H9 (cell line): ENCODE measurements around the gene C10orf71. TPM values are rescaled to one million over a fixed set of nuclear protein-coding genes. Genes with fewer than 3 reads are reported as not detected.

Experiments used
- DNase-seq: peaks from one replicate; pipeline ENCODE4 v3.0.0-alpha.2; 2017
- H2AFZ ChIP-seq: one replicate; pipeline ENCODE4 v1.6.1; 2013; ENCODE audit warnings: mild to moderate bottlenecking, low read length, control low read depth, moderate library complexity
- H2AK5ac ChIP-seq: 2 replicates; pipeline ENCODE4 v1.6.1; 2013; ENCODE audit warnings: low read length, control low read depth, mixed read lengths; ENCODE audit not compliant: insufficient read length
- H2BK120ac ChIP-seq: one replicate; pipeline ENCODE4 v1.6.1; 2013; ENCODE audit warnings: low read depth, mild to moderate bottlenecking, low read length, control low read depth, inconsistent platforms; ENCODE audit not compliant: poor library complexity, severe bottlenecking
- H2BK12ac ChIP-seq: 2 replicates; pipeline ENCODE4 v1.6.1; 2013; ENCODE audit warnings: low read length, control low read depth, mixed read lengths, low read depth; ENCODE audit not compliant: insufficient read length
- H2BK15ac ChIP-seq: 2 replicates; pipeline ENCODE4 v1.6.1; 2013; ENCODE audit warnings: low read depth, low read length, control low read depth
- H2BK20ac ChIP-seq: one replicate; pipeline ENCODE4 v1.6.1; 2013; ENCODE audit warnings: low read depth, mild to moderate bottlenecking, low read length, control low read depth, inconsistent platforms; ENCODE audit not compliant: poor library complexity, severe bottlenecking
- H2BK5ac ChIP-seq: 2 replicates; pipeline ENCODE4 v1.6.1; 2013; ENCODE audit warnings: low read length, control low read depth, mixed read lengths; ENCODE audit not compliant: insufficient read length
- H3K14ac ChIP-seq: 2 replicates; pipeline ENCODE4 v1.6.1; 2013; ENCODE audit warnings: low read length, control low read depth; ENCODE audit not compliant: insufficient read depth
- H3K18ac ChIP-seq: 2 replicates; pipeline ENCODE4 v1.6.1; 2013; ENCODE audit warnings: low read depth, mild to moderate bottlenecking, mixed read lengths, low read length, control low read depth; ENCODE audit not compliant: insufficient read length
- H3K23ac ChIP-seq: 2 replicates; pipeline ENCODE4 v1.6.1; 2013; ENCODE audit warnings: low read length, control low read depth, mixed read lengths, low read depth; ENCODE audit not compliant: insufficient read length
- H3K23me2 ChIP-seq: 2 replicates; pipeline ENCODE4 v1.6.1; 2013; ENCODE audit warnings: low read depth, mild to moderate bottlenecking, mixed read lengths, low read length, control low read depth; ENCODE audit not compliant: insufficient read length, poor library complexity, severe bottlenecking
- H3K27ac ChIP-seq: 2 replicates; pipeline ENCODE4 v1.5.1; 2013; ENCODE audit warnings: low read length, control low read depth, mixed read lengths, low read depth; ENCODE audit not compliant: insufficient read length
- H3K27me3 ChIP-seq: 2 replicates; pipeline ENCODE4 v1.6.1; 2013; ENCODE audit warnings: low read length, control low read depth, inconsistent platforms; ENCODE audit not compliant: insufficient read depth
- H3K4ac ChIP-seq: 2 replicates; pipeline ENCODE4 v1.6.1; 2013; ENCODE audit warnings: low read depth, mild to moderate bottlenecking, control low read depth, inconsistent platforms, low read length, moderate library complexity
- H3K4me1 ChIP-seq: 2 replicates; pipeline ENCODE4 v1.6.1; 2013; ENCODE audit warnings: low read length, control low read depth, inconsistent platforms; ENCODE audit not compliant: insufficient read depth
- H3K4me2 ChIP-seq: 2 replicates; pipeline ENCODE4 v1.6.1; 2013; ENCODE audit warnings: low read length, control low read depth, mixed read lengths; ENCODE audit not compliant: insufficient read length, insufficient read depth
- H3K56ac ChIP-seq: 2 replicates; pipeline ENCODE4 v1.6.1; 2013; ENCODE audit warnings: low read depth, mild to moderate bottlenecking, mixed read lengths, low read length, control low read depth; ENCODE audit not compliant: insufficient read length
- H3K79me1 ChIP-seq: 2 replicates; pipeline ENCODE4 v1.6.1; 2013; ENCODE audit warnings: low read depth, mild to moderate bottlenecking, moderate library complexity, low read length, control low read depth, inconsistent platforms; ENCODE audit not compliant: insufficient read depth, poor library complexity, severe bottlenecking
- H3K79me2 ChIP-seq: 2 replicates; pipeline ENCODE4 v1.6.1; 2013; ENCODE audit warnings: low read length, control low read depth, inconsistent platforms; ENCODE audit not compliant: insufficient read depth
- H3K9ac ChIP-seq: 2 replicates; pipeline ENCODE4 v1.6.1; 2013; ENCODE audit warnings: low read length, control low read depth, mixed read lengths; ENCODE audit not compliant: insufficient read length; ENCODE audit errors: extremely low read depth
- H3K9me3 ChIP-seq: one replicate; pipeline ENCODE4 v1.6.1; 2013; ENCODE audit warnings: low read depth, low read length, inconsistent platforms; ENCODE audit not compliant: control insufficient read depth
- H3T11ph ChIP-seq: one replicate; pipeline ENCODE4 v1.6.1; 2013; ENCODE audit warnings: mild to moderate bottlenecking, low read length, control low read depth, inconsistent platforms
- H4K20me1 ChIP-seq: one replicate; pipeline ENCODE4 v1.6.1; 2013; ENCODE audit not compliant: control insufficient read depth, insufficient read length, insufficient read depth
- H4K5ac ChIP-seq: 2 replicates; pipeline ENCODE4 v1.6.1; 2013; ENCODE audit warnings: low read depth, mild to moderate bottlenecking, mixed read lengths, low read length, control low read depth; ENCODE audit not compliant: insufficient read length
- H4K8ac ChIP-seq: replicated peaks from 2 replicates; pipeline ENCODE4 v1.6.1; 2013; ENCODE audit warnings: low read length, control low read depth, mixed read lengths, low read depth; ENCODE audit not compliant: insufficient read length
- H4K91ac ChIP-seq: 2 replicates; pipeline ENCODE4 v1.6.1; 2013; ENCODE audit warnings: low read depth, mild to moderate bottlenecking, moderate library complexity, mixed read lengths, low read length, control low read depth; ENCODE audit not compliant: insufficient read length
- H3K27ac Mint-ChIP-seq, 3 experiments: 2 replicates in 2 of 3; 3 replicates in 1 of 3; pipeline ENCODE4 v1.8.0; 2020 to 2021; ENCODE audit warnings: mixed read lengths in 3 of 3, mild to moderate bottlenecking in 1 of 3, moderate library complexity in 1 of 3
- H3K27me3 Mint-ChIP-seq: 2 replicates; pipeline ENCODE4 v1.8.0; 2021; ENCODE audit warnings: low read depth, mild to moderate bottlenecking, moderate library complexity, mixed read lengths
- H3K36me3 Mint-ChIP-seq, 3 experiments: 2 replicates in 2 of 3; 3 replicates in 1 of 3; pipeline ENCODE4 v1.8.0; 2020 to 2021; ENCODE audit warnings: low read depth in 3 of 3, mixed read lengths in 3 of 3; ENCODE audit not compliant: insufficient read depth in 1 of 3
- H3K4me1 Mint-ChIP-seq, 2 experiments: 2 replicates each; pipeline ENCODE4 v1.8.0; 2020; ENCODE audit warnings: mixed read lengths in 2 of 2
- H3K4me3 Mint-ChIP-seq, 2 experiments: 2 replicates in 1 of 2; 3 replicates in 1 of 2; pipeline ENCODE4 v1.8.0; 2020 to 2021; ENCODE audit warnings: mild to moderate bottlenecking in 2 of 2, mixed read lengths in 2 of 2, moderate library complexity in 1 of 2
- H3K9me3 Mint-ChIP-seq, 2 experiments: 2 replicates in 1 of 2; 3 replicates in 1 of 2; pipeline ENCODE4 v1.8.0; 2020; ENCODE audit warnings: mild to moderate bottlenecking in 2 of 2, mixed read lengths in 2 of 2, moderate library complexity in 1 of 2
- WGBS: extraction: QIAGEN DNeasy Blood & Tissue Kit; methylation state at CpG from one replicate; pipeline ENCODE4 v1.1.7; 2013; ENCODE audit warnings: missing lambda C conversion rate, low lambda C conversion rate, mixed read lengths; ENCODE audit not compliant: insufficient read length; ENCODE audit errors: extremely low coverage; 5-methylcytosine and 5-hydroxymethylcytosine counted together
- total RNA-seq: library from RNA; stranded (reverse); gene quantifications from 2 replicates; pipeline ENCODE4 v1.2.1, GENCODE V29; 2021
- TF ChIP-seq, protein P1 (sequence below): fragments of 200-600 bp; sonication (generic); conservative IDR thresholded peaks from 3 replicates; pipeline ENCODE4 v1.8.0; 2021; ENCODE audit warnings: antibody characterized with exemption, mild to moderate bottlenecking

C10orf71 gene
- total RNA-seq, 1 experiment from 2014 or later, result not detected

DNA sequence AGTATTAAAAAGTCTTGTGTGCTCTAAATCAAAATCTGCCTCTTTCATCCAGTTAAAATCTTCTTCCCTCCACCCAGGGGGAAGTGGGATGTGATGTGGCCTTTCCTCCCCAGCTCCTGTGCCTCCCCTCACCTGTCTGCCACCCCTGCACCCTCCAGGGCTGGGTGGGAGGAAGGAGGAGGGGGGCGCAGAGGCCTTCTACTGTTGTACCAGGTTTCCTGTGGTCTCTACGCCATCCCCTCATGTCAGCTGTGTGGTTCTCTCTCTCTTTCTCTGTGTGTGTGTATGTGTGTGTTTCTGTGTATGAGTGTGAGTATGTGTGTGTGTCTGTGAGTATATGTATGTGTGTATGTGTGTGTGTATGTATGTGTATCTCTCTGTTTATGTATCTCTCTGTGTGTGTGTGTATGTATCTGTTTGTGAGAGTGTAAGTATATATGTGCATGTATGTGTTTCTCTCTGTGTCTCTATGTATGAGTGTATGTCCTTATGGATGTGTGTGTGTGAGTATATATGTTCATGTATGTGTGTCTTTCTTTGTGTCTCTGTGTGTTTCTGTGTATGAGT is 45.5 kb upstream of the C10orf71 start:
- Histone ChIP-seq H3K27ac (no peak overlapping the region), H3K79me2 (no peaks in the 10 kb centered on the region), H3K79me1 (no peaks in the 10 kb centered on the region), H2BK20ac (no peak overlapping the region), H4K20me1 (peaks cover 2% of the 10 kb centered on the region), H3K9me3 (no peaks in the 10 kb centered on the region), H3K18ac (no peak overlapping the region), H3K4ac (no peak overlapping the region), H3K9ac (no peak overlapping the region), H2BK12ac (no peak overlapping the region), H4K5ac (no peak overlapping the region), H4K8ac (no peak overlapping the region), H3K23ac (no peak overlapping the region), H2BK120ac (no peak overlapping the region), H3T11ph (no peak overlapping the region), H2AK5ac (no peak overlapping the region), H3K23me2 (no peaks in the 10 kb centered on the region), H4K91ac (no peak overlapping the region), H2BK5ac (no peak overlapping the region), H3K14ac (no peak overlapping the region), H2BK15ac (no peak overlapping the region), H3K4me2 (no peak overlapping the region), H2AFZ (no peak overlapping the region), H3K27me3 (no peaks in the 10 kb centered on the region), H3K56ac (no peak overlapping the region), H3K4me1 (no peaks in the 10 kb centered on the region)
- Mint-ChIP-seq H3K4me1 (no peaks in the 10 kb centered on the region), H3K27me3 (peaks cover 21% of the 10 kb centered on the region), H3K27ac (no peak overlapping the region), H3K4me3 (no peak overlapping the region), H3K36me3 (no peaks in the 10 kb centered on the region), H3K9me3 (peaks cover 3% of the 10 kb centered on the region in 2 experiments; a peak in 2 of 5 replicates)
- WGBS, result no CpG with 5 or more reads among the region's 2 CpGs
- TF ChIP-seq, protein P1, sequence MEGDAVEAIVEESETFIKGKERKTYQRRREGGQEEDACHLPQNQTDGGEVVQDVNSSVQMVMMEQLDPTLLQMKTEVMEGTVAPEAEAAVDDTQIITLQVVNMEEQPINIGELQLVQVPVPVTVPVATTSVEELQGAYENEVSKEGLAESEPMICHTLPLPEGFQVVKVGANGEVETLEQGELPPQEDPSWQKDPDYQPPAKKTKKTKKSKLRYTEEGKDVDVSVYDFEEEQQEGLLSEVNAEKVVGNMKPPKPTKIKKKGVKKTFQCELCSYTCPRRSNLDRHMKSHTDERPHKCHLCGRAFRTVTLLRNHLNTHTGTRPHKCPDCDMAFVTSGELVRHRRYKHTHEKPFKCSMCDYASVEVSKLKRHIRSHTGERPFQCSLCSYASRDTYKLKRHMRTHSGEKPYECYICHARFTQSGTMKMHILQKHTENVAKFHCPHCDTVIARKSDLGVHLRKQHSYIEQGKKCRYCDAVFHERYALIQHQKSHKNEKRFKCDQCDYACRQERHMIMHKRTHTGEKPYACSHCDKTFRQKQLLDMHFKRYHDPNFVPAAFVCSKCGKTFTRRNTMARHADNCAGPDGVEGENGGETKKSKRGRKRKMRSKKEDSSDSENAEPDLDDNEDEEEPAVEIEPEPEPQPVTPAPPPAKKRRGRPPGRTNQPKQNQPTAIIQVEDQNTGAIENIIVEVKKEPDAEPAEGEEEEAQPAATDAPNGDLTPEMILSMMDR, result no peak
- no peak for DNase-seq
